ENCODE measurements around the gene PALLD.

DNA sequence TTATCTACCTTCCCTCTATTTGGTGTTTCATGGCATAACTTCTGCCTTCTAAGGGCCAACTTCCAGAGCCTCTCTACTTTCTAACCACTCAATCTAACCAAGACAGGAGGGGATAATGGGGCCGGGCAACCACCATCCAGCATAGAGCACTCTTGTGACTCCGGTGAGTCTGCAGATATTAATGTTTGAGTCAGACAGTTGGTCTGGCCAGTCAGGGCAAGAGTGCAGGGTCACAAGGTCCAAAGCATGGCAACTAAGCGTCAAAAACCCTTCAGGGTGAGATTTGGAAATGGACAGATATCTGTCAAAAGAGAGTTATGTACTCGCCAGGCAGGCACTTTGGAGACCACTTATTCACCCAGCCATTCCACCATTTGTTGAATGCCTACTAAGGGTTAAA is 105.0 kb downstream of the PALLD start:
- TF ChIP-seq CTCF (IDR thresholded peaks at IDR 0.05) (no peak), POLR2A (IDR thresholded peaks at IDR 0.05) (no peak)
